Measurements from ENCODE around the gene FNBP1.

FNBP1 gene

GRCh38 chr9:129866394-129867135 lies 176.4 kb downstream of the FNBP1 start:
- in situ Hi-C loops (cut with MboI; ENCODE audit: low pct_unique_long_range_greater_than_20kb, low sequenced_read_pairs, unreplicated experiment): no loop called here
- no peak for DNase-seq (ENCODE audit: low spot score)
- TF ChIP-seq CTCF (IDR thresholded peaks at IDR 0.05; ENCODE audit: extremely low read depth, insufficient read depth, missing control alignments): no peak

GRCh38 chr9:129865668-129866320 lies 177.2 kb downstream of the FNBP1 start:
- DNase-seq (ENCODE audit: low spot score): no peak
- no peak for TF ChIP-seq CTCF (IDR thresholded peaks at IDR 0.05; ENCODE audit: extremely low read depth, insufficient read depth, missing control alignments)
- in situ Hi-C loops (cut with MboI; ENCODE audit: low pct_unique_long_range_greater_than_20kb, low sequenced_read_pairs, unreplicated experiment): no loop called here

GRCh38 chr9:129864991-129865647 lies 177.9 kb downstream of the FNBP1 start:
- no peak for DNase-seq (ENCODE audit: low spot score)
- no peak for TF ChIP-seq CTCF (IDR thresholded peaks at IDR 0.05; ENCODE audit: extremely low read depth, insufficient read depth, missing control alignments)
- in situ Hi-C loops (cut with MboI; ENCODE audit: low pct_unique_long_range_greater_than_20kb, low sequenced_read_pairs, unreplicated experiment): no loop called here

DNA sequence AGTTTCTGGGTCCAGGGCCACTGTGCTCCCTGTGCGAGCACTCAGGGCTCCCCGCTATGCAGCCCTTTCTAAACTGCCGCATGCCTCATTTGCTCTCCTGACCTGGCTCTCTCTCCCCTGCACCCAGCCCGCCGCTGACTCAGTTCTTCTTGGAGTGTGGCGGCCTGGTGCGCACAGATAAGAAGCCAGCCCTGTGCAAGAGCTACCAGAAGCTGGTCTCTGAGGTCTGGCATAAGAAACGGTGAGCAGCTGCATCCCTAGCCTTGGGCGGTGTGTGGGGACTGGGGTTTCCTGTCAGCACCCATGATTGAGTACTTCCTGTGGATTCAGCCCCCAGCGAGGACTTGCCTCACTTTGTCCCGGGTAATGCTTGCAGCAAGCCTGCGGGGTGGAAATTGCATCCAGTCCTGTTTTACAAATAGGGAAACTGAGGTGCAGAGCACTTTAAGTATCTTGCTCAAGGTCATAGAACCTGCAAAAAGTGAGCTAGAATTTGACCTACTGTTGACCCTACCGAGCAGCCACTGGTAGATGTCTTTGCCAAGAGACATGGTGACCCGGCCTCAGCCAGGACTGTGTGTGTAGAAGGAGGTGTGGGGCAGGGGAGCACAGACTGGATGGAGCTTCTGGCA lies 179.8 kb downstream of the FNBP1 start:
- no peak for TF ChIP-seq CTCF (IDR thresholded peaks at IDR 0.05; ENCODE audit: extremely low read depth, insufficient read depth, missing control alignments)
- in situ Hi-C loops (cut with MboI; ENCODE audit: low pct_unique_long_range_greater_than_20kb, low sequenced_read_pairs, unreplicated experiment): no loop called here
- no peak for DNase-seq (ENCODE audit: low spot score)

GRCh38 chr9:129861447-129861827 lies 181.6 kb downstream of the FNBP1 start:
- in situ Hi-C loops (cut with MboI; ENCODE audit: low pct_unique_long_range_greater_than_20kb, low sequenced_read_pairs, unreplicated experiment): no loop called here
- no peak for DNase-seq (ENCODE audit: low spot score)
- no peak for TF ChIP-seq CTCF (IDR thresholded peaks at IDR 0.05; ENCODE audit: extremely low read depth, insufficient read depth, missing control alignments)

- DNase-seq (ENCODE audit: low spot score): no peak
- in situ Hi-C loops (cut with MboI; ENCODE audit: low pct_unique_long_range_greater_than_20kb, low sequenced_read_pairs, unreplicated experiment): no loop called here
- TF ChIP-seq CTCF (IDR thresholded peaks at IDR 0.05; ENCODE audit: extremely low read depth, insufficient read depth, missing control alignments): no peak
Observed at GRCh38 chr9:129860653-129861446, 182.1 kb downstream of the FNBP1 start.

Data from GM13977 (cell line).